Measurements from ENCODE around the gene TMEM179B. TPM values are rescaled to one million over a fixed set of nuclear protein-coding genes. Genes with fewer than 3 reads are reported as not detected.
A peak's percentile ranks its signal among the peaks of the same experiment; 100 is the strongest.
"Not testable (repeated sequence)": the region's sequence is repeated elsewhere in the genome, so short reads cannot be mapped to it uniquely, and the experiment has no call there.

TMEM179B gene
- total RNA-seq (2014; rRNA removed; shearing (Covaris generic)) = 32.3 and 51.8 TPM in 2 replicates

- DNase-seq (ENCODE audit: low spot score) = peak; percentile 96
Observed at GRCh38 chr11:62787005-62787759, at the start of gene TMEM179B. Gene TMEM179B (plus strand): TSS chr11:62787402. CDS start chr11:62787432, 30 bp downstream.

- no peak for DNase-seq (ENCODE audit: low spot score)
Observed at GRCh38 chr11:62747475-62748160, 39.6 kb upstream of the TMEM179B start.

GRCh38 chr11:62749931-62750330 lies 37.3 kb upstream of the TMEM179B start:
- not testable (repeated sequence) for DNase-seq (ENCODE audit: low spot score)

GRCh38 chr11:62752177-62752785 lies 34.9 kb upstream of the TMEM179B start:
- no peak for DNase-seq (ENCODE audit: low spot score)

GRCh38 chr11:62752994-62753735 lies 34.0 kb upstream of the TMEM179B start:
- no peak for DNase-seq (ENCODE audit: low spot score)

GRCh38 chr11:62753736-62754603 lies 33.2 kb upstream of the TMEM179B start, which contains the start of gene ZBTB3:
Gene ZBTB3 (minus strand): TSS chr11:62754160. CDS start chr11:62753664, 496 bp downstream.
- DNase-seq (ENCODE audit: low spot score) = peak; percentile 99

GRCh38 chr11:62755086-62755615 lies 32.1 kb upstream of the TMEM179B start:
- no peak for DNase-seq (ENCODE audit: low spot score)

- no peak for DNase-seq (ENCODE audit: low spot score)
Observed at GRCh38 chr11:62757846-62758788, 29.1 kb upstream of the TMEM179B start.

GRCh38 chr11:62760867-62761227 lies 26.4 kb upstream of the TMEM179B start:
- DNase-seq (ENCODE audit: low spot score) = not testable (repeated sequence)

GRCh38 chr11:62770778-62771143 lies 16.4 kb upstream of the TMEM179B start:
- no peak for DNase-seq (ENCODE audit: low spot score)

- peak; percentile 96 for DNase-seq (ENCODE audit: low spot score)
Observed at GRCh38 chr11:62771144-62772021, 15.8 kb upstream of the TMEM179B start, which contains the start of gene TAF6L. Gene TAF6L (plus strand): TSS chr11:62771396. CDS start chr11:62775784, 4,388 bp downstream.

GRCh38 chr11:62774407-62774806 lies 12.8 kb upstream of the TMEM179B start:
- DNase-seq (ENCODE audit: low spot score) = no peak

- DNase-seq (ENCODE audit: low spot score) = no peak
Observed at GRCh38 chr11:62775646-62776045, 11.6 kb upstream of the TMEM179B start.

GRCh38 chr11:62777389-62777788 lies 9.8 kb upstream of the TMEM179B start:
- no peak for DNase-seq (ENCODE audit: low spot score)

- DNase-seq (ENCODE audit: low spot score) = no peak
Observed at GRCh38 chr11:62778441-62778840, 8.8 kb upstream of the TMEM179B start.

- DNase-seq (ENCODE audit: low spot score) = no peak
Observed at GRCh38 chr11:62782753-62783152, 4.4 kb upstream of the TMEM179B start.

GRCh38 chr11:62786318-62787004 lies 741 bp upstream of the TMEM179B start:
- DNase-seq (ENCODE audit: low spot score) = peak; percentile 63

- no peak for DNase-seq (ENCODE audit: low spot score)
Observed at GRCh38 chr11:62788991-62789390, 1.8 kb downstream of the TMEM179B start.
